Muscle of leg (tissue), 11 donors: ENCODE data around the gene CPXM2. TPM values are rescaled to one million over a fixed set of nuclear protein-coding genes. Genes with fewer than 3 reads are reported as not detected.

Source experiments
- DNase-seq: peaks from one replicate; pipeline ENCODE4 v3.0.0; 2013
- H3K27ac ChIP-seq: one replicate; pipeline ENCODE4 v1.5.1; 2013; ENCODE audit warnings: mild to moderate bottlenecking, low read length, control low read depth
- H3K27me3 ChIP-seq: one replicate; pipeline ENCODE4 v1.6.1; 2013; ENCODE audit warnings: low read length; ENCODE audit not compliant: control insufficient read depth, insufficient read depth
- H3K36me3 ChIP-seq: one replicate; pipeline ENCODE4 v1.6.1; 2013; ENCODE audit warnings: low read length; ENCODE audit not compliant: control insufficient read depth, insufficient read depth
- H3K4me1 ChIP-seq: one replicate; pipeline ENCODE4 v1.6.1; 2013; ENCODE audit warnings: low read length; ENCODE audit not compliant: control insufficient read depth, insufficient read depth
- H3K4me3 ChIP-seq: one replicate; pipeline ENCODE4 v1.5.1; 2013; ENCODE audit warnings: low read length, control low read depth
- H3K9me3 ChIP-seq: replicated peaks from 2 replicates; pipeline ENCODE4 v1.6.1; 2013; ENCODE audit warnings: low read depth, low read length; ENCODE audit not compliant: control insufficient read depth
- WGBS: methylation state at CpG from one replicate; pipeline ENCODE4 v1.1.5; 2013; ENCODE audit warnings: missing lambda C conversion rate; ENCODE audit not compliant: insufficient coverage; 5-methylcytosine and 5-hydroxymethylcytosine counted together
- polyA plus RNA-seq, 8 donors: library from polyadenylated mRNA; unstranded; fragments of 120-200 nt; gene quantifications; one replicate each; pipeline versions ENCODE4 v1.2.1 to v1.2.3, GENCODE V29; 2013; ENCODE audit warnings: inconsistent platforms in 1 of 8, low replicate concordance in 1 of 8; ENCODE audit not compliant: insufficient read length in 8 of 8, insufficient read depth in 1 of 8
- total RNA-seq: library from RNA; stranded (reverse); fragments of 120-200 nt; gene quantifications from one replicate; pipeline ENCODE4 v1.2.4, GENCODE V29; 2013

The CPXM2 gene
- total and polyA plus RNA-seq, 9 donors, result 0.24 to 12.3 (median 3.3) TPM

DNA sequence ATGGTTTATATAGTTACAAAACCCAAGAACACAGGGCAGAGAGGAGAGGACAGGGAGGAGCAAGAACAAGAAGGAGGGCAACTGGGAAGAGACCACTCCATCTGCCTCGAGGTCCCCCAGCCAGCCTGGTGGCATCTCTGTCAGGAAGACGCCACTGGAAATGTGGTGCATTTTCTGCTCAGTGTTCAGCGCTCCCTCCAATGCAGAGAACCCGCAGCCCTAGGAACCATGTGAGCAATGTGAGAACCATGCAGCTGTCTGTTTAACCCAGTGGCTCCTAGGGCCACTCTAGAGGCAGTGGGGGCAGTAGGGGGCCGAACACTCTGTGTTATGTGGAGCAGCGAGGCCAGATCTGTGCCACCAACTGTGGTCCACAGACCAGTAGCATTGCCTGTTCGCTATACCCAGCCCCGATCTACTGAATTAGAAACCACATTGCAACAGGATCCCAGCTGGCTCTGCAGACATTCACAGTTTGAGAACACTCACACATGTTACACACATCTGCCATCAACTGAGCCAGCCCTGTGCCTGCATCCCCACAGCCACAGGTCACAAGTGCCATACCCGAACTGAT, 110.2 kb downstream of the CPXM2 start:
- peaks cover 37% of the 10 kb centered on the region for H3K27me3 ChIP-seq
- DNase-seq, result no peak
- peaks cover 3% of the 10 kb centered on the region for H3K4me1 ChIP-seq
- no peak overlapping the region for H3K4me3 ChIP-seq
- WGBS, result 79% methylated on average over 9 of the region's 9 CpGs
- H3K27ac ChIP-seq, result no peak overlapping the region
- no peaks in the 10 kb centered on the region for H3K9me3 ChIP-seq
- H3K36me3 ChIP-seq, result no peaks in the 10 kb centered on the region

DNA sequence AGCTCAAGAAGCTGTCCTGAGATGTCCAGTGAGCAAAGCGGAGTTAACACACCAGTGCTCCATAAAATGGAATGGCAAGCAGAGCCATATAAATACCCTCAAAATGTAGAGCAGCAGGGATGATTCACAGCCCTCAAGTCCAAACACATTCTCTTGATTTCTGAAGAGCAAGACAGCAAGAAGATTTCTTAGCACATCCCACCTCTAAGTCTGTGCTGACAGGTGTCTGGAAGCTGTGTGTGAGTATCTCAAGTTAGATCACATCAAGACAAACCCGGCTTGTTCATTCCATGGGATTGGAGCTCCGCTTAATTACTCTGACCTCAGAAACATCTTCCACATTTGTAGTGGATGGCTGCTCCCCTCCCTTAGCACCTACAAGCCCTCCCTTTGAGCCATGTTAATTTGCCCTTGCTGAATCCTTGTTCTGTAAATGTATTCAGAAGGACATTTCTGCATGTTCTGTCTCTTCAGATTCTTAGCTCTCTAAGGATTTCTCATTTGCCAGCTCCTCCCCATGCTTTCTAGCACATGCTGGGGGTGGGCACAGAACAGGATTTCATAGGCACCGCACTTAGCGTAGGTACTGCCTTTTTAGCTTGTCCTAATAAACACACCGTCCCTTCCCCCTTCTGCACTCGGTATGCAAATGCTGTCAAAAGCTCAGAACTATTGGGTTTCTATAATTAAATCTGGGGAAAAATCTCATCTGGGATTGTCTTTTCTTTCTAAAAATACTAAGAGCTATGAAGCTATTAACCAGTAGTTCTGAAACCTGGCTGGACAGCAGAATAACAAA, 112.7 kb downstream of the CPXM2 start:
- Histone ChIP-seq H3K4me1 (peaks cover 3% of the 10 kb centered on the region), H3K4me3 (no peak overlapping the region), H3K27me3 (peaks cover 31% of the 10 kb centered on the region), H3K9me3 (no peaks in the 10 kb centered on the region), H3K27ac (no peak overlapping the region), H3K36me3 (no peaks in the 10 kb centered on the region)
- no peak for DNase-seq
- WGBS, result no CpG with 5 or more reads among the region's 7 CpGs

GRCh38 chr10:123777881-123778280, 113.7 kb downstream of the CPXM2 start:
- no peak overlapping the region for H3K27ac ChIP-seq
- no peaks in the 10 kb centered on the region for H3K4me1 ChIP-seq
- H3K27me3 ChIP-seq, result peaks cover 30% of the 10 kb centered on the region
- 76% methylated on average over 2 of the region's 3 CpGs for WGBS
- H3K9me3 ChIP-seq, result no peaks in the 10 kb centered on the region
- DNase-seq, result no peak
- H3K4me3 ChIP-seq, result no peak overlapping the region
- H3K36me3 ChIP-seq, result no peaks in the 10 kb centered on the region

DNA sequence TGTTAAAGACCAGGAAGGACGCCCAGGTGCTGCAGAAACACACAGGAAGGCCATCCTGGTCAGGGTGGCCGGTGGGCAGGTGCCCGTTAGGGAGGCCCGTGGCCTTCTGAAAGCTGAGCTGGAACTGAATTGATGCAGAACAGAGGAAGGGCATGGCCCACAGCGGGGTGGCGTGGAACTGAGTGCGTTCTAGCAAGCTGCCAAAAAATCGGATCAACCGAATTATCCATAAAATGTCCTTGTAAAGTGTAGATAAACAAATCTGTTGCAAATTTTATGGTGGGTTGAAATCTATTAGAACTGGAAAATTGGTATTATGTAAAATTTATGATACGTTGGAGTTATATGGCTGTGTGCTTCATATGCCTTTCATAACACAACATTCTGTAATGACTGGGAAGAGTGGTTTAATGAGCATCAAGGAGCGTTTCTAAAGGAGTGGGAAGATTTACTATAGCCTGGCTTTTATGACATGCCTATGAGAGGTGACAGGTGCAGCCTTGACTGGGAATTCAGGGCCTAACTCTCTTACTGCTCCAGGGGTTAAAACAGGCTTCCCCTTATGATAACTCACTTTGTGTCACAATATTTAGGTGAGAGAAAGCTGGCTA, 117.4 kb downstream of the CPXM2 start:
- H3K27me3 ChIP-seq, result peaks cover 27% of the 10 kb centered on the region
- H3K4me1 ChIP-seq, result no peaks in the 10 kb centered on the region
- H3K4me3 ChIP-seq, result no peak overlapping the region
- no peak overlapping the region for H3K27ac ChIP-seq
- no peaks in the 10 kb centered on the region for H3K9me3 ChIP-seq
- no peaks in the 10 kb centered on the region for H3K36me3 ChIP-seq
- 67% methylated on average over 9 of the region's 11 CpGs for WGBS
- peak; percentile 31 for DNase-seq

DNA sequence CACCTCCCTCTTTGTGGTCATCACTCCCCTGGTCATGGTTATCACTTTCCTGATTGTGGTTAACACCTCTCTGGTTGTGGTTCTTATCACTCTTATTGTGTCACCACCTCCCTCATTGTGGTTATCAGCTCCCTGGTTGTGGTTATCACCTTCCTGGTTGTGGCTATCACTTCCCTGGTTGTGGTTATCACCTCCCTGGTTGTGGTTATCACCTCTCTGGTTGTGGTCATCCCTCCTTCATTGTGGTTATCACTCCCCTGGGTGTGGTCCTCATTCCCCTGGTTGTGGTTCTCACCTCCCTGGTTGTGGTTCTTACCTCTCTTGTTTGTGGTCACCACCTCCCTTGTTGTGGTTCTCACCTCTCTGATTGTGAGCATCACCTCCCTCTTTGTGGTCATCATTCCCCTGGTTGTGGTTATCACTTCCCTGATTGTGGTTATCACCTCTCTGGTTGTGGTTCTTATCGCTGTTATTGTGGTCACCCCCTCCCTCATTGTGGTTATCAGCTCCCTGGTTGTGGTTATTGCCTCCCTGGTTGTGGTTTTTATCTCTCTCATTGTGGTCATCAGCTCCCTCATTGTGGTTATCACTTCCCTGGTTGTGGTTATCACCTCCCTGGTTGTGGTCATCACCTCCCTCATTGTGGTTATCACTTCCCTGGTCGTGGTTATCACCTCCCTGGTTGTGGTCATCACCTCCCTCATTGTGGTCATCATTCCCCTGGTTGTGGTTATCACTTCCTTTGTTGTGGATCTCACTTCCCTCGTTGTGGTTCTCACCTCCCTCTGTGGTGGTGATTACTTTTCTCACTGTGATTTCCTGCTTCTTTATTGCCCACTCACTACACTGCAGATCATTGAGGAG, 118.7 kb downstream of the CPXM2 start:
- no peaks in the 10 kb centered on the region for H3K4me1 ChIP-seq
- no peaks in the 10 kb centered on the region for H3K36me3 ChIP-seq
- H3K27ac ChIP-seq, result no peak overlapping the region
- H3K4me3 ChIP-seq, result no peak overlapping the region
- H3K27me3 ChIP-seq, result peaks cover 26% of the 10 kb centered on the region
- no peak for DNase-seq
- no peaks in the 10 kb centered on the region for H3K9me3 ChIP-seq
- no CpG with 5 or more reads among the region's 3 CpGs for WGBS

- WGBS, result 89% methylated on average over 3 of the region's 4 CpGs
- Histone ChIP-seq H3K4me1 (no peaks in the 10 kb centered on the region), H3K36me3 (no peaks in the 10 kb centered on the region), H3K4me3 (no peak overlapping the region), H3K27me3 (peaks cover 26% of the 10 kb centered on the region), H3K27ac (no peak overlapping the region), H3K9me3 (no peaks in the 10 kb centered on the region)
- no peak for DNase-seq
Observed at GRCh38 chr10:123771877-123772644, 119.5 kb downstream of the CPXM2 start.

GRCh38 chr10:123769647-123770046, 122.0 kb downstream of the CPXM2 start:
- H3K27me3 ChIP-seq, result peaks cover 32% of the 10 kb centered on the region
- H3K36me3 ChIP-seq, result no peaks in the 10 kb centered on the region
- DNase-seq, result no peak
- WGBS, result no CpG with 5 or more reads among the region's 4 CpGs
- no peak overlapping the region for H3K4me3 ChIP-seq
- no peaks in the 10 kb centered on the region for H3K9me3 ChIP-seq
- no peak overlapping the region for H3K27ac ChIP-seq
- H3K4me1 ChIP-seq, result no peaks in the 10 kb centered on the region

DNA sequence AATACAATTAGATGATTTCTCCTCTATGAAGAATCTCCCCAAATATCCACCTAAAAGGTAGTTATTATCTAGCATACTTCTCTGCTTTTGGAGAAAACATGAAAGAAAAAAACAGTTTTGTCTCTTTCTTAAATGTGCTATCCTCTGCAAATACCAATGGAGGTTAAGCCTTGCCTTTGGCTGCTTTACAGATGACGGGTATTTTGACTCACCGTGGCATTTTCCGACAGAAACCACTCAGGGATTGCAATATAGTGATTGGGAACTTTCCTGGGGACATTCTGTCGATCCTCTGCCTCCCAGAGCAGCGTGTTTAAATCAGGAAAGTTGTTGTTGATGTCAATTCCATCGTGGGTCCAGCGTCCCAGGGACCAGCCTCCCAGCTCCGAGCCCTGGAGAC, 124.8 kb downstream of the CPXM2 start:
- no peaks in the 10 kb centered on the region for H3K9me3 ChIP-seq
- H3K27ac ChIP-seq, result no peak overlapping the region
- H3K4me1 ChIP-seq, result no peaks in the 10 kb centered on the region
- 78% methylated on average over 5 of the region's 8 CpGs for WGBS
- peaks cover 33% of the 10 kb centered on the region for H3K27me3 ChIP-seq
- no peak overlapping the region for H3K4me3 ChIP-seq
- no peak for DNase-seq
- no peaks in the 10 kb centered on the region for H3K36me3 ChIP-seq

GRCh38 chr10:123766012-123766411, 125.6 kb downstream of the CPXM2 start:
- no peaks in the 10 kb centered on the region for H3K36me3 ChIP-seq
- no peak overlapping the region for H3K4me3 ChIP-seq
- no peaks in the 10 kb centered on the region for H3K9me3 ChIP-seq
- WGBS, result no CpG with 5 or more reads among the region's 3 CpGs
- no peak overlapping the region for H3K27ac ChIP-seq
- no peaks in the 10 kb centered on the region for H3K4me1 ChIP-seq
- no peak for DNase-seq
- H3K27me3 ChIP-seq, result peaks cover 37% of the 10 kb centered on the region
